Endothelial cell of umbilical vein (primary cell): ENCODE measurements around the gene MCM7. TPM values are rescaled to one million over a fixed set of nuclear protein-coding genes. Genes with fewer than 3 reads are reported as not detected.

Experiments used
- BruUV-seq: library from RNA; stranded (reverse); fragments of 400-500 nt; replicated peaks from 2 replicates; lab custom pipeline; 2021; lab: Mats Ljungman, UMichigan
- CTCF ChIA-PET: fragments of 300-600, 350-600 bp; sonication (Branson Sonifier 250); formaldehyde crosslinking; loops from one replicate; lab custom pipeline; 2021; ENCODE audit warnings: antibody characterized with exemption, inconsistent platforms; lab: Charles Lee
- POLR2A ChIA-PET: fragments of 300-600, 350-600 bp; sonication (Branson Sonifier 250); formaldehyde crosslinking; loops from one replicate; lab custom pipeline; 2021; ENCODE audit warnings: antibody characterized with exemption, inconsistent platforms; lab: Charles Lee
- DNase-seq: peaks from one replicate; pipeline ENCODE4 v3.0.0-alpha.2; 2011; ENCODE audit warnings: low read depth, low spot score
- FAIRE-seq: peaks from 2 replicates; lab custom pipeline; 2011; peaks lifted over from hg19 to GRCh38; lab: Jason Lieb, UNC
- H2AFZ ChIP-seq: 2 replicates; pipeline ENCODE4 v1.6.0; 2012; ENCODE audit warnings: low read depth, low read length, control low read depth, inconsistent platforms
- H3K27ac ChIP-seq: 2 replicates; pipeline ENCODE4 v1.5.1; 2011; ENCODE audit warnings: low read depth, mild to moderate bottlenecking, control low read depth, low read length, moderate library complexity; ENCODE audit not compliant: insufficient read depth
- H3K27me3 ChIP-seq, 2 experiments: 2 replicates each; pipeline versions ENCODE4 v1.6.0 to v1.6.1; 2011; ENCODE audit warnings: low read length in 2 of 2, mixed read lengths in 1 of 2; ENCODE audit not compliant: control insufficient read depth in 2 of 2, insufficient read depth in 2 of 2
- H3K36me3 ChIP-seq, 2 experiments: 2 replicates in 1 of 2; 3 replicates in 1 of 2; pipeline ENCODE4 v1.5.1; 2011; ENCODE audit warnings: low read length in 2 of 2, mild to moderate bottlenecking in 1 of 2, moderate library complexity in 1 of 2; ENCODE audit not compliant: control insufficient read depth in 2 of 2, insufficient read depth in 2 of 2; ENCODE audit errors: extremely low read depth in 1 of 2
- H3K4me1 ChIP-seq: 3 replicates; pipeline ENCODE4 v1.5.1; 2011; ENCODE audit warnings: mild to moderate bottlenecking, low read length; ENCODE audit not compliant: control insufficient read depth, insufficient read depth; ENCODE audit errors: extremely low read depth
- H3K4me2 ChIP-seq: 2 replicates; pipeline ENCODE4 v1.6.1; 2011; ENCODE audit warnings: low read length, control low read depth, mixed read lengths; ENCODE audit not compliant: insufficient read depth
- H3K4me3 ChIP-seq, 3 experiments: fragments of 200-600 bp in 1 of 3; sonication (generic), shearing (Covaris generic) in 1 of 3; replicated peaks in 1 of 3; 2 replicates each; pipeline ENCODE4 v1.5.1; 2011 to 2016; ENCODE audit warnings: control low read depth in 3 of 3, low read length in 3 of 3, mild to moderate bottlenecking in 2 of 3, inconsistent platforms in 1 of 3, low read depth in 1 of 3, moderate library complexity in 1 of 3; ENCODE audit not compliant: insufficient read depth in 1 of 3
- H3K79me2 ChIP-seq: 2 replicates; pipeline ENCODE4 v1.6.0; 2012; ENCODE audit warnings: low read length, inconsistent platforms; ENCODE audit not compliant: control insufficient read depth, insufficient read depth
- H3K9ac ChIP-seq: replicated peaks from 2 replicates; pipeline ENCODE3; 2011; ENCODE audit warnings: low read length, control low read depth; ENCODE audit not compliant: insufficient read depth; ENCODE audit errors: extremely low read depth
- H3K9me1 ChIP-seq: replicated peaks from 3 replicates; pipeline ENCODE4 v1.6.0; 2011; ENCODE audit warnings: mild to moderate bottlenecking, low read length; ENCODE audit not compliant: control insufficient read depth, insufficient read depth; ENCODE audit errors: extremely low read depth
- H3K9me3 ChIP-seq: replicated peaks from 2 replicates; pipeline ENCODE4 v1.5.1; 2012; ENCODE audit warnings: low read length, inconsistent platforms; ENCODE audit not compliant: control insufficient read depth, insufficient read depth
- H4K20me1 ChIP-seq: replicated peaks from 2 replicates; pipeline ENCODE3; 2011; ENCODE audit warnings: mild to moderate bottlenecking, low read length; ENCODE audit not compliant: control insufficient read depth, insufficient read depth; ENCODE audit errors: extremely low read depth
- EZH2 ChIP-seq: IDR thresholded peaks from 2 replicates; pipeline ENCODE4 v1.6.1; 2012; ENCODE audit warnings: borderline replicate concordance, low read depth, mild to moderate bottlenecking, moderate library complexity, low read length, inconsistent platforms; ENCODE audit not compliant: severe bottlenecking
- FOS ChIP-seq: IDR thresholded peaks from 2 replicates; pipeline ENCODE4 v1.6.1; 2011; ENCODE audit warnings: mild to moderate bottlenecking, low read length, moderate library complexity, borderline replicate concordance; ENCODE audit not compliant: insufficient read depth
- GATA2 ChIP-seq: IDR thresholded peaks from 2 replicates; pipeline ENCODE4 v1.7.0; 2011; ENCODE audit warnings: low read depth, mild to moderate bottlenecking, moderate library complexity, mixed read lengths, low read length; ENCODE audit not compliant: insufficient read length, insufficient read depth
- JUN ChIP-seq: IDR thresholded peaks from 2 replicates; pipeline ENCODE4 v1.6.1; 2011; ENCODE audit warnings: borderline replicate concordance, low read depth; ENCODE audit not compliant: insufficient read length, insufficient read depth
- MAX ChIP-seq: IDR thresholded peaks from 2 replicates; pipeline ENCODE4 v1.6.1; 2011; ENCODE audit not compliant: insufficient read depth, insufficient read length
- MYC ChIP-seq: IDR thresholded peaks from one replicate; pipeline ENCODE4 v1.6.1; 2011; ENCODE audit warnings: mild to moderate bottlenecking, low read depth, low read length
- POLR2A ChIP-seq: IDR thresholded peaks from 2 replicates; pipeline ENCODE4 v1.6.1; 2012; ENCODE audit warnings: low read depth, mild to moderate bottlenecking, control low read depth, low read length
- POLR2AphosphoS5 ChIP-seq: IDR thresholded peaks from 2 replicates; pipeline ENCODE4 v1.6.1; 2012; ENCODE audit warnings: low read depth, mild to moderate bottlenecking, control low read depth, low read length, moderate library complexity; ENCODE audit not compliant: insufficient read depth
- dilution Hi-C: fragments of 300-500 bp; cut with MboI; formaldehyde crosslinking; loops from one replicate; pipeline ENCODE4 v1.15.0; 2019; ENCODE audit warnings: low sequenced_read_pairs; ENCODE audit not compliant: extremely low pct_ligation_motif_present
- intact Hi-C: fragments of 100-400 bp; cut with micrococcal nuclease; formaldehyde crosslinking; loops from one replicate; pipeline ENCODE4 v1.10.0; 2022
- polyA plus RNA-seq, 4 experiments: library from polyadenylated mRNA; depleted of rRNA in 3 of 4; stranded (reverse) in 3 of 4; unstranded in 1 of 4; fragments of >200 nt; gene quantifications; 2 replicates each; pipeline versions ENCODE4 v1.2.1 to v1.2.3, GENCODE V29; 2011 to 2012; ENCODE audit warnings: missing spikeins in 1 of 4
- total RNA-seq: library from RNA; stranded (reverse); gene quantifications from 2 replicates; pipeline ENCODE4 v1.2.3, GENCODE V29; 2021
- TF ChIP-seq, protein P1 (sequence below), 2 donors: IDR thresholded peaks; 1 replicate in 1 of 2; 2 replicates in 1 of 2; pipeline ENCODE4 v1.5.1; 2011; ENCODE audit warnings: low read length in 2 of 2, mild to moderate bottlenecking in 2 of 2, moderate library complexity in 2 of 2, control low read depth in 1 of 2, inconsistent platforms in 1 of 2, low read depth in 1 of 2; ENCODE audit not compliant: insufficient read depth in 1 of 2; ENCODE audit errors: extremely low read depth in 1 of 2

MCM7 gene
- total and polyA plus RNA-seq, 2 donors (not counting 3 experiments of a cell fraction or from before 2014, with no cell fraction given): 156 to 187 TPM

GRCh38 chr7:100141555-100141949, 40.4 kb upstream of the MCM7 start:
- Histone ChIP-seq H2AFZ (no peak overlapping the region), H3K4me1 (no peaks in the 10 kb centered on the region), H3K36me3 (no peaks in the 10 kb centered on the region), H3K9me1 (no peaks in the 10 kb centered on the region), H3K9ac (no peak overlapping the region), H3K9me3 (no peaks in the 10 kb centered on the region), H3K79me2 (no peaks in the 10 kb centered on the region), H3K27me3 (peaks cover 0 to 3% of the 10 kb centered on the region in 2 experiments), H3K4me2 (no peak overlapping the region), H3K4me3 (no peak overlapping the region), H4K20me1 (no peaks in the 10 kb centered on the region), H3K27ac (no peak overlapping the region)
- no TSS peak for BruUV-seq
- intact Hi-C loops (loop anchor here (10.0 kb wide), 1 partner anchor 913 kb away; no protein-coding TSS in a partner anchor), dilution Hi-C loops (no loop called here)
- CTCF ChIA-PET: interaction anchor here (1.1 to 1.8 kb wide), 4 partner anchors 9 to 266 kb away, joined by 3 to 14 read pairs (median 6); no protein-coding TSS in a partner anchor
- no peak for DNase-seq
- TF ChIP-seq FOS: no peak
- no peak for TF ChIP-seq GATA2
- TF ChIP-seq POLR2A: no peak
- TF ChIP-seq, protein P1, sequence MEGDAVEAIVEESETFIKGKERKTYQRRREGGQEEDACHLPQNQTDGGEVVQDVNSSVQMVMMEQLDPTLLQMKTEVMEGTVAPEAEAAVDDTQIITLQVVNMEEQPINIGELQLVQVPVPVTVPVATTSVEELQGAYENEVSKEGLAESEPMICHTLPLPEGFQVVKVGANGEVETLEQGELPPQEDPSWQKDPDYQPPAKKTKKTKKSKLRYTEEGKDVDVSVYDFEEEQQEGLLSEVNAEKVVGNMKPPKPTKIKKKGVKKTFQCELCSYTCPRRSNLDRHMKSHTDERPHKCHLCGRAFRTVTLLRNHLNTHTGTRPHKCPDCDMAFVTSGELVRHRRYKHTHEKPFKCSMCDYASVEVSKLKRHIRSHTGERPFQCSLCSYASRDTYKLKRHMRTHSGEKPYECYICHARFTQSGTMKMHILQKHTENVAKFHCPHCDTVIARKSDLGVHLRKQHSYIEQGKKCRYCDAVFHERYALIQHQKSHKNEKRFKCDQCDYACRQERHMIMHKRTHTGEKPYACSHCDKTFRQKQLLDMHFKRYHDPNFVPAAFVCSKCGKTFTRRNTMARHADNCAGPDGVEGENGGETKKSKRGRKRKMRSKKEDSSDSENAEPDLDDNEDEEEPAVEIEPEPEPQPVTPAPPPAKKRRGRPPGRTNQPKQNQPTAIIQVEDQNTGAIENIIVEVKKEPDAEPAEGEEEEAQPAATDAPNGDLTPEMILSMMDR (IDR thresholded peaks at IDR 0.05; ENCODE audit: extremely low read depth in 1 of 2, insufficient read depth in 1 of 2, low read depth in 1 of 2, low read length in 2 of 2): no peak
- no peak for TF ChIP-seq MYC
- TF ChIP-seq POLR2AphosphoS5: no peak
- no peak for TF ChIP-seq MAX
- TF ChIP-seq EZH2: no peak
- no peak for TF ChIP-seq JUN
- FAIRE-seq: peak; percentile 42
- POLR2A ChIA-PET: no interaction called here
